Right forelimb (tissue), 1 donor: ENCODE results near the gene ZNF394.

ENCODE experiments used
- DNase-seq: peaks from one replicate; pipeline ENCODE4 v3.0.0-alpha.2; 2018

Gene ZNF394

GRCh38 chr7:99447943-99448342 is 52.1 kb downstream of the ZNF394 start:
- no peak for DNase-seq

- no peak for DNase-seq
Observed at GRCh38 chr7:99446096-99446495, 54.0 kb downstream of the ZNF394 start.
